K562 (cell line): ENCODE measurements around the gene SUV39H2. TPM values are rescaled to one million over a fixed set of nuclear protein-coding genes. Genes with fewer than 3 reads are reported as not detected.

Source experiments
- ARID1B ChIP-seq: fragments of 450-650 bp; IDR thresholded peaks from 2 replicates; pipeline ENCODE4 v1.6.1; 2016; ENCODE audit warnings: antibody characterized with exemption, mild to moderate bottlenecking, inconsistent platforms
- ARNT ChIP-seq, 2 experiments: fragments of 450-650 bp; IDR thresholded peaks; 2 replicates each; pipeline ENCODE4 v1.6.1; 2016; ENCODE audit warnings: mild to moderate bottlenecking in 1 of 2
- BRCA1 ChIP-seq, 2 experiments: fragments of 450-650 bp in 1 of 2; sonication (generic) in 1 of 2; formaldehyde crosslinking in 1 of 2; IDR thresholded peaks; 2 replicates each; pipeline versions ENCODE4 v1.5.0 to v1.6.1; 2017 to 2020; ENCODE audit warnings: mild to moderate bottlenecking in 1 of 2, missing genetic modification reagents in 1 of 2
- CHD4 ChIP-seq: fragments of 200-600 bp; sonication (generic); IDR thresholded peaks from 3 replicates; pipeline ENCODE4 v1.6.1; 2012; ENCODE audit warnings: low read depth, mild to moderate bottlenecking, mixed read lengths, low read length, inconsistent platforms; ENCODE audit not compliant: insufficient read depth, insufficient replicate concordance, poor library complexity, severe bottlenecking
- CREM ChIP-seq: IDR thresholded peaks from 2 replicates; pipeline ENCODE4 v1.6.1; 2014; ENCODE audit warnings: antibody characterized with exemption, low read depth
- ELF1 ChIP-seq: fragments of 200-800 bp; sonication (Bioruptor generic); IDR thresholded peaks from 2 replicates; pipeline ENCODE4 v1.6.1; 2016; ENCODE audit warnings: missing genetic modification characterization, missing compliant biosample characterization
- ETV6 ChIP-seq, 3 experiments: fragments of 150-350 bp in 1 of 3; sonication (generic) in 1 of 3; formaldehyde crosslinking in 1 of 3; IDR thresholded peaks; 2 replicates each; pipeline versions ENCODE4 v1.6.1 to v1.8.0; 2014 to 2022; ENCODE audit warnings: borderline replicate concordance in 2 of 3, low read depth in 2 of 3, antibody characterized with exemption in 1 of 3, low read length in 1 of 3, mild to moderate bottlenecking in 1 of 3, missing genetic modification reagents in 1 of 3
- GABPB1 ChIP-seq: sonication (generic); formaldehyde crosslinking; IDR thresholded peaks from 2 replicates; pipeline ENCODE4 v1.8.0; 2022; ENCODE audit warnings: mild to moderate bottlenecking, missing genetic modification reagents
- ID3 ChIP-seq, 2 experiments: fragments of 250-450 bp in 1 of 2; fragments of 450-650 bp in 1 of 2; sonication (Bioruptor Pico) in 1 of 2; IDR thresholded peaks; 2 replicates each; pipeline versions ENCODE4 v1.6.1 to v1.8.0; 2016 to 2021; ENCODE audit warnings: mild to moderate bottlenecking in 2 of 2, moderate library complexity in 2 of 2, missing compliant biosample characterization in 1 of 2, missing genetic modification characterization in 1 of 2
- JUN ChIP-seq, 2 experiments: sonication (generic) in 1 of 2; formaldehyde crosslinking in 1 of 2; IDR thresholded peaks; 2 replicates each; pipeline versions ENCODE4 v1.6.1 to v1.8.0; 2012 to 2022; ENCODE audit warnings: borderline replicate concordance in 2 of 2, mild to moderate bottlenecking in 2 of 2, improper control_type of control experiment in 1 of 2, low read depth in 1 of 2, low read length in 1 of 2, missing genetic modification reagents in 1 of 2
- MAFF ChIP-seq: IDR thresholded peaks from 2 replicates; pipeline ENCODE4 v1.6.1; 2012; ENCODE audit warnings: low read length, improper control_type of control experiment
- NFE2 ChIP-seq: IDR thresholded peaks from 2 replicates; pipeline ENCODE4 v1.6.1; 2014; ENCODE audit warnings: antibody characterized with exemption, low read depth
- PML ChIP-seq: IDR thresholded peaks from 2 replicates; pipeline ENCODE4 v1.6.1; 2012; ENCODE audit warnings: low read length, inconsistent platforms
- SMARCB1 ChIP-seq: IDR thresholded peaks from 2 replicates; pipeline ENCODE4 v1.6.1; 2011; ENCODE audit warnings: improper control_type of control experiment, low read depth; ENCODE audit not compliant: insufficient read length
- THRAP3 ChIP-seq: fragments of 450-650 bp; IDR thresholded peaks from 2 replicates; pipeline ENCODE4 v1.6.1; 2016; ENCODE audit warnings: mild to moderate bottlenecking, inconsistent platforms, borderline replicate concordance
- ZBTB5 ChIP-seq: fragments of 450-650 bp; IDR thresholded peaks from 2 replicates; pipeline ENCODE4 v1.6.1; 2017; ENCODE audit warnings: antibody characterized with exemption
- ZNF133 ChIP-seq: fragments of 250-450 bp; sonication (Bioruptor Pico); IDR thresholded peaks from 2 replicates; pipeline ENCODE4 v1.4.0; 2020; ENCODE audit warnings: mild to moderate bottlenecking
- ZNF609 ChIP-seq: sonication (generic); formaldehyde crosslinking; IDR thresholded peaks from 2 replicates; pipeline ENCODE4 v1.8.1; 2023; ENCODE audit warnings: missing genetic modification reagents, mild to moderate bottlenecking, borderline replicate concordance
- polyA plus RNA-seq, 8 experiments: library from polyadenylated mRNA; depleted of rRNA in 4 of 8; stranded (reverse) in 5 of 8; unstranded in 3 of 8; fragments of >200 nt; fragmentation: Nextera tagmentation in 2 of 8; fragmentation: Illumina TruSeq in 1 of 8; extraction: Ambion mirVana in 2 of 8; extraction: Trizol in 1 of 8; gene quantifications; 2 replicates each; pipeline versions ENCODE4 v1.2.1 to v1.2.3, GENCODE V29; 2011 to 2014; ENCODE audit warnings: inconsistent platforms in 1 of 8, missing spikeins in 1 of 8
- total RNA-seq, 7 experiments: library from RNA; depleted of rRNA in 6 of 7; stranded (reverse); fragments of >200 nt in 6 of 7; fragmentation: Illumina TruSeq in 2 of 7; extraction: Trizol in 2 of 7; gene quantifications; 2 replicates each; pipeline versions ENCODE4 v1.2.1 to v1.2.3, GENCODE V29; 2011 to 2021; ENCODE audit warnings: low replicate concordance in 1 of 7

Gene SUV39H2
- total and polyA plus RNA-seq, 9 of the 15 experiments (the other 6 are each of a cell fraction or from before 2014, with no cell fraction given): 24.1 to 54.3 (median 41.3) TPM

GRCh38 chr10:14889318-14889717 lies 10.7 kb downstream of the SUV39H2 start (continued):
- TF ChIP-seq THRAP3: no peak
- no peak for TF ChIP-seq ZBTB5
- TF ChIP-seq ARNT (IDR thresholded peaks at IDR 0.05): peak in 1 of 2 experiments; percentile 27; a peak in 1 of 4 replicates
- no peak for TF ChIP-seq BRCA1 (IDR thresholded peaks at IDR 0.05)
- TF ChIP-seq BRCA1 (CRISPR knock-in tag; IDR thresholded peaks at IDR 0.05): no peak
- no peak for TF ChIP-seq ID3 (CRISPR knock-in tag; IDR thresholded peaks at IDR 0.05)
- no peak for TF ChIP-seq ID3 (tag; IDR thresholded peaks at IDR 0.05)
- TF ChIP-seq MAFF: no peak
- TF ChIP-seq ARID1B: peak; percentile 58
- TF ChIP-seq SMARCB1: no peak
- no peak for TF ChIP-seq ZNF133 (CRISPR knock-in tag)
- TF ChIP-seq GABPB1 (CRISPR knock-in tag): no peak
- TF ChIP-seq NFE2: no peak
- no peak for TF ChIP-seq PML
- no peak for TF ChIP-seq JUN (IDR thresholded peaks at IDR 0.05; ENCODE audit: borderline replicate concordance, low read depth, low read length)
- TF ChIP-seq JUN (CRISPR knock-in tag; IDR thresholded peaks at IDR 0.05; ENCODE audit: borderline replicate concordance): no peak
- 0 out of 2 replicates have a peak, but pooled peaks have one; percentile 28 for TF ChIP-seq CREM
- TF ChIP-seq CHD4: no peak
- TF ChIP-seq ETV6 (IDR thresholded peaks at IDR 0.05; ENCODE audit: borderline replicate concordance in 1 of 2, low read depth in 2 of 2, low read length in 1 of 2): no peak
- no peak for TF ChIP-seq ETV6 (CRISPR knock-in tag; IDR thresholded peaks at IDR 0.05; ENCODE audit: borderline replicate concordance)
- peak; percentile 45; the same call in 1 of the 2 replicates for TF ChIP-seq ELF1 (tag)
- TF ChIP-seq ZNF609 (CRISPR knock-in tag): no peak
